WTC11 (cell line): ENCODE measurements around the gene LINC00237. TPM values are rescaled to one million over a fixed set of nuclear protein-coding genes. Genes with fewer than 3 reads are reported as not detected.

Source experiments
- ATAC-seq: fragments of 200-7000 bp; cut with Tn5 transposase; 2 replicates; pipeline ENCODE4 v1.10.0; 2021; ENCODE audit warnings: mild to moderate bottlenecking, moderate library complexity
- CTCF ChIA-PET: fragments of 300-600 bp; sonication (Branson Sonifier 250); formaldehyde crosslinking; loops from one replicate; lab custom pipeline; 2021; ENCODE audit warnings: antibody characterized with exemption; lab: Charles Lee
- POLR2A ChIA-PET: fragments of 350-600 bp; sonication (Branson Sonifier 250); formaldehyde crosslinking; loops from one replicate; lab custom pipeline; 2021; ENCODE audit warnings: antibody characterized with exemption; lab: Charles Lee
- DNase-seq: peaks from one replicate; pipeline ENCODE4 v3.0.0; 2021; ENCODE audit warnings: low spot score
- H3K27ac Mint-ChIP-seq: 2 replicates; pipeline ENCODE4 v1.8.0; 2021; ENCODE audit warnings: mixed read lengths
- H3K27me3 Mint-ChIP-seq: 2 replicates; pipeline ENCODE4 v1.8.0; 2021; ENCODE audit warnings: low read depth, mild to moderate bottlenecking, moderate library complexity, mixed read lengths
- H3K36me3 Mint-ChIP-seq: 2 replicates; pipeline ENCODE4 v1.8.0; 2021; ENCODE audit warnings: mixed read lengths
- H3K4me1 Mint-ChIP-seq: 2 replicates; pipeline ENCODE4 v1.8.0; 2022; ENCODE audit warnings: mixed read lengths
- H3K4me3 Mint-ChIP-seq: 2 replicates; pipeline ENCODE4 v1.8.0; 2021; ENCODE audit warnings: mild to moderate bottlenecking, moderate library complexity, mixed read lengths
- H3K9me3 Mint-ChIP-seq: 2 replicates; pipeline ENCODE4 v1.8.0; 2021; ENCODE audit warnings: mixed read lengths
- ARID4B ChIP-seq: sonication (generic); formaldehyde crosslinking; IDR thresholded peaks from 2 replicates; pipeline ENCODE4 v1.8.0; 2023; ENCODE audit warnings: missing genetic modification reagents, mild to moderate bottlenecking, borderline replicate concordance
- ATF1 ChIP-seq: sonication (generic); formaldehyde crosslinking; IDR thresholded peaks from 2 replicates; pipeline ENCODE4 v1.8.1; 2023; ENCODE audit warnings: mild to moderate bottlenecking, moderate library complexity, missing genetic modification reagents
- ATF2 ChIP-seq: sonication (generic); formaldehyde crosslinking; IDR thresholded peaks from 2 replicates; pipeline ENCODE4 v1.8.1; 2022; ENCODE audit warnings: low read depth, missing genetic modification reagents, borderline replicate concordance
- ATF3 ChIP-seq: sonication (generic); formaldehyde crosslinking; conservative IDR thresholded peaks from 2 replicates; pipeline ENCODE4 v1.8.1; 2022; ENCODE audit warnings: mild to moderate bottlenecking, missing genetic modification reagents
- CDX4 ChIP-seq: fragments of 250-450 bp; sonication (Bioruptor Pico); IDR thresholded peaks from 2 replicates; pipeline ENCODE4 v1.9.0; 2021; ENCODE audit warnings: moderate library complexity, mild to moderate bottlenecking, inconsistent platforms, borderline replicate concordance
- CTCF ChIP-seq: fragments of 200-600 bp; IDR thresholded peaks from 2 replicates; pipeline ENCODE4 v1.8.0; 2022; ENCODE audit warnings: antibody characterized with exemption
- E2F5 ChIP-seq: sonication (generic); formaldehyde crosslinking; IDR thresholded peaks from 2 replicates; pipeline ENCODE4 v1.8.1; 2022; ENCODE audit warnings: mild to moderate bottlenecking, moderate library complexity, missing genetic modification reagents
- EMX1 ChIP-seq: fragments of 250-450 bp; sonication (Bioruptor Pico); IDR thresholded peaks from 2 replicates; pipeline ENCODE4 v1.8.0; 2021; ENCODE audit warnings: mild to moderate bottlenecking
- FOXP4 ChIP-seq: sonication (generic); formaldehyde crosslinking; IDR thresholded peaks from 2 replicates; pipeline ENCODE4 v1.8.0; 2022; ENCODE audit warnings: mild to moderate bottlenecking, missing genetic modification reagents
- RELA ChIP-seq: sonication (generic); formaldehyde crosslinking; IDR thresholded peaks from 2 replicates; pipeline ENCODE4 v1.8.1; 2022; ENCODE audit warnings: missing genetic modification reagents, mild to moderate bottlenecking, borderline replicate concordance
- RORB ChIP-seq: fragments of 250-450 bp; sonication (Bioruptor Pico); IDR thresholded peaks from 2 replicates; pipeline ENCODE4 v1.9.0; 2021; ENCODE audit warnings: mild to moderate bottlenecking
- SOX15 ChIP-seq: fragments of 250-450 bp; sonication (Bioruptor Pico); IDR thresholded peaks from 2 replicates; pipeline ENCODE4 v1.9.0; 2021; ENCODE audit warnings: mild to moderate bottlenecking
- SP1 ChIP-seq: sonication (generic); formaldehyde crosslinking; conservative IDR thresholded peaks from 2 replicates; pipeline ENCODE4 v1.8.1; 2022; ENCODE audit warnings: missing genetic modification reagents
- USF1 ChIP-seq: sonication (generic); formaldehyde crosslinking; IDR thresholded peaks from 2 replicates; pipeline ENCODE4 v1.8.0; 2022; ENCODE audit warnings: mild to moderate bottlenecking, missing genetic modification reagents
- USF2 ChIP-seq: sonication (generic); formaldehyde crosslinking; IDR thresholded peaks from 2 replicates; pipeline ENCODE4 v1.8.1; 2023; ENCODE audit warnings: mild to moderate bottlenecking, missing genetic modification reagents, moderate library complexity
- ZMAT4 ChIP-seq: fragments of 250-450 bp; sonication (Bioruptor Pico); IDR thresholded peaks from 2 replicates; pipeline ENCODE4 v1.9.0; 2021; ENCODE audit warnings: mild to moderate bottlenecking
- ZNF121 ChIP-seq: sonication (generic); formaldehyde crosslinking; IDR thresholded peaks from 2 replicates; pipeline ENCODE4 v1.8.0; 2023; ENCODE audit warnings: missing genetic modification reagents
- ZNF138 ChIP-seq: sonication (generic); formaldehyde crosslinking; conservative IDR thresholded peaks from 2 replicates; pipeline ENCODE4 v1.8.1; 2022; ENCODE audit warnings: mild to moderate bottlenecking, moderate library complexity, missing genetic modification reagents
- ZSCAN18 ChIP-seq: fragments of 250-450 bp; sonication (Bioruptor Pico); IDR thresholded peaks from 2 replicates; pipeline ENCODE4 v2.1.2; 2022; ENCODE audit warnings: mild to moderate bottlenecking, moderate library complexity
- total RNA-seq: library from RNA; stranded (reverse); gene quantifications from 3 replicates; pipeline ENCODE4 v1.2.3, GENCODE V29; 2021

Gene LINC00237
- total RNA-seq, 1 experiment from 2014 or later, result 3.1 TPM

- ATAC-seq (no peak), DNase-seq (no peak)
- TF ChIP-seq EMX1 (CRISPR knock-in tag), result no peak
- TF ChIP-seq E2F5, result no peak
- TF ChIP-seq USF1 (CRISPR knock-in tag), result no peak
- no peak for TF ChIP-seq CTCF
- no peak for TF ChIP-seq ZSCAN18
- no peak for TF ChIP-seq ATF3 (CRISPR knock-in tag)
- TF ChIP-seq USF2 (CRISPR knock-in tag), result no peak
- TF ChIP-seq ZMAT4 (CRISPR knock-in tag), result no peak
- no peak for TF ChIP-seq SP1
- Mint-ChIP-seq H3K9me3 (no peaks in the 10 kb centered on the region), H3K27ac (no peak overlapping the region), H3K36me3 (no peaks in the 10 kb centered on the region), H3K4me1 (peaks cover 10% of the 10 kb centered on the region), H3K27me3 (no peaks in the 10 kb centered on the region), H3K4me3 (no peak overlapping the region)
- ChIA-PET POLR2A (no interaction called here), CTCF (interaction anchor here (0.6 to 3.2 kb wide), 38 partner anchors 8 to 1031 kb away, joined by 3 to 31 read pairs (median 5); partner anchors contain the start of gene KIZ)
These were observed 58.2 kb downstream of the LINC00237 start for GRCh38 chr20:21047981-21048380.

- DNase-seq (no peak), ATAC-seq (no peak)
- H3K27ac Mint-ChIP-seq, result no peak overlapping the region
- no peaks in the 10 kb centered on the region for H3K36me3 Mint-ChIP-seq
- CTCF ChIA-PET, result interaction anchor here (0.9 to 3.2 kb wide), 8 partner anchors 19 to 209 kb away, joined by 3 to 15 read pairs (median 3); no protein-coding TSS in a partner anchor
- no peaks in the 10 kb centered on the region; the same call in 1 of the 2 replicates for H3K27me3 Mint-ChIP-seq
- POLR2A ChIA-PET, result no interaction called here
- H3K4me1 Mint-ChIP-seq, result no peaks in the 10 kb centered on the region
- no peak overlapping the region for H3K4me3 Mint-ChIP-seq
- H3K9me3 Mint-ChIP-seq, result peaks cover 1% of the 10 kb centered on the region
- TF ChIP-seq ZNF121 (CRISPR knock-in tag) (no peak), FOXP4 (no peak), ATF2 (CRISPR knock-in tag) (no peak), RELA (CRISPR knock-in tag) (no peak), RORB (CRISPR knock-in tag) (no peak), CDX4 (no peak), ZNF138 (CRISPR knock-in tag) (no peak), ATF1 (CRISPR knock-in tag) (no peak), SOX15 (no peak), ARID4B (CRISPR knock-in tag) (no peak)
These were observed 59.6 kb downstream of the LINC00237 start for GRCh38 chr20:21046413-21047070.
